ENCODE results near the gene PDE8A. TPM values are rescaled to one million over a fixed set of nuclear protein-coding genes. Genes with fewer than 3 reads are reported as not detected.
"Not testable (repeated sequence)": the region's sequence is repeated elsewhere in the genome, so short reads cannot be mapped to it uniquely, and the experiment has no call there.

PDE8A gene
- total and polyA plus RNA-seq, 2 donors (not counting 1 experiment from before 2014, with no cell fraction given): 17.7 to 26.3 TPM

GRCh38 chr15:85174521-85174920 lies 192.9 kb downstream of the PDE8A start:
- H3K9ac ChIP-seq (ENCODE audit: insufficient read depth, low read length): no peak overlapping the region
- no peak overlapping the region for H2AFZ ChIP-seq (ENCODE audit: low read length)
- no peak overlapping the region for H3K4me3 ChIP-seq (replicated peaks in 1 of 4; ENCODE audit: control extremely low read depth in 1 of 4, insufficient read depth in 1 of 4, low read depth in 3 of 4, low read length in 4 of 4)
- H3K79me2 ChIP-seq (ENCODE audit: control insufficient read depth, insufficient read depth, low read length): no peaks in the 10 kb centered on the region
- no peaks in the 10 kb centered on the region for H3K36me3 ChIP-seq (ENCODE audit: control insufficient read depth, insufficient read depth, low read length)
- DNase-seq (ENCODE audit: low read depth in 2 of 2): no peak
- no peaks in the 10 kb centered on the region for H4K20me1 ChIP-seq (ENCODE audit: control insufficient read depth, extremely low read depth, insufficient read depth, low read length)
- no peaks in the 10 kb centered on the region for H3K4me1 ChIP-seq (ENCODE audit: control insufficient read depth, extremely low read depth, insufficient read depth, low read length)
- H3K4me2 ChIP-seq (ENCODE audit: extremely low read depth, insufficient read depth, low read length): no peak overlapping the region
- H3K27ac ChIP-seq (ENCODE audit: insufficient read depth, low read length): no peak overlapping the region
- no peak for TF ChIP-seq EZH2 (IDR thresholded peaks at IDR 0.05; ENCODE audit: low read length, missing control alignments)
- TF ChIP-seq CTCF (conservative IDR thresholded peaks at IDR 0.05 in 1 of 2, IDR thresholded peaks at IDR 0.05 in 1 of 2; ENCODE audit: low read depth in 1 of 2, low read length in 2 of 2): no peak
- H3K9me3 ChIP-seq (ENCODE audit: control insufficient read depth, insufficient read depth, low read depth, low read length): no peaks in the 10 kb centered on the region
- H3K27me3 ChIP-seq (ENCODE audit: control insufficient read depth, insufficient read depth, low read length): peaks cover 2% of the 10 kb centered on the region

GRCh38 chr15:85177042-85177515 lies 195.4 kb downstream of the PDE8A start:
- not testable (repeated sequence) for H3K36me3 ChIP-seq (ENCODE audit: control insufficient read depth, insufficient read depth, low read length); H2AFZ ChIP-seq (ENCODE audit: low read length); H3K9ac ChIP-seq (ENCODE audit: insufficient read depth, low read length); H3K4me1 ChIP-seq (ENCODE audit: control insufficient read depth, extremely low read depth, insufficient read depth, low read length); H3K4me3 ChIP-seq (replicated peaks in 1 of 4; ENCODE audit: control extremely low read depth in 1 of 4, insufficient read depth in 1 of 4, low read depth in 3 of 4, low read length in 4 of 4); H3K9me3 ChIP-seq (ENCODE audit: control insufficient read depth, insufficient read depth, low read depth, low read length); H4K20me1 ChIP-seq (ENCODE audit: control insufficient read depth, extremely low read depth, insufficient read depth, low read length); H3K27ac ChIP-seq (ENCODE audit: insufficient read depth, low read length); H3K79me2 ChIP-seq (ENCODE audit: control insufficient read depth, insufficient read depth, low read length); H3K4me2 ChIP-seq (ENCODE audit: extremely low read depth, insufficient read depth, low read length); H3K27me3 ChIP-seq (ENCODE audit: control insufficient read depth, insufficient read depth, low read length)
- peak; percentile 57 to 91 for DNase-seq (ENCODE audit: low read depth in 2 of 2)

- no peak for TF ChIP-seq CTCF (conservative IDR thresholded peaks at IDR 0.05 in 1 of 2, IDR thresholded peaks at IDR 0.05 in 1 of 2; ENCODE audit: low read depth in 1 of 2, low read length in 2 of 2)
- no peak for TF ChIP-seq EZH2 (IDR thresholded peaks at IDR 0.05; ENCODE audit: low read length, missing control alignments)
- Histone ChIP-seq H3K79me2 (ENCODE audit: control insufficient read depth, insufficient read depth, low read length) (no peaks in the 10 kb centered on the region), H2AFZ (ENCODE audit: low read length) (no peak overlapping the region)
These were observed 196.7 kb downstream of the PDE8A start for GRCh38 chr15:85178308-85178707.

More at GRCh38 chr15:85178308-85178707, 196.7 kb downstream of the PDE8A start:
- Histone ChIP-seq H3K36me3 (ENCODE audit: control insufficient read depth, insufficient read depth, low read length) (no peaks in the 10 kb centered on the region), H3K4me2 (ENCODE audit: extremely low read depth, insufficient read depth, low read length) (no peak overlapping the region), H3K9ac (ENCODE audit: insufficient read depth, low read length) (no peak overlapping the region), H3K4me3 (replicated peaks in 1 of 4; ENCODE audit: control extremely low read depth in 1 of 4, insufficient read depth in 1 of 4, low read depth in 3 of 4, low read length in 4 of 4) (no peak overlapping the region), H4K20me1 (ENCODE audit: control insufficient read depth, extremely low read depth, insufficient read depth, low read length) (no peaks in the 10 kb centered on the region), H3K27ac (ENCODE audit: insufficient read depth, low read length) (no peak overlapping the region), H3K27me3 (ENCODE audit: control insufficient read depth, insufficient read depth, low read length) (no peaks in the 10 kb centered on the region), H3K9me3 (ENCODE audit: control insufficient read depth, insufficient read depth, low read depth, low read length) (no peaks in the 10 kb centered on the region), H3K4me1 (ENCODE audit: control insufficient read depth, extremely low read depth, insufficient read depth, low read length) (no peaks in the 10 kb centered on the region)
- DNase-seq (ENCODE audit: low read depth in 2 of 2): no peak
